ENCODE measurements around the gene TMEM132C.

TMEM132C gene

GRCh38 chr12:128338386-128339125 is 71.6 kb downstream of the TMEM132C start:
- DNase-seq (ENCODE audit: extremely low read depth in 1 of 2, low read depth in 1 of 2) = no peak

- no peak for DNase-seq (ENCODE audit: extremely low read depth in 1 of 2, low read depth in 1 of 2)
These were observed 72.2 kb downstream of the TMEM132C start for GRCh38 chr12:128339126-128339520.

GRCh38 chr12:128339631-128340030 is 72.7 kb downstream of the TMEM132C start:
- no peak for DNase-seq (ENCODE audit: extremely low read depth in 1 of 2, low read depth in 1 of 2)

- DNase-seq (ENCODE audit: extremely low read depth in 1 of 2, low read depth in 1 of 2) = no peak
These were observed 86.3 kb downstream of the TMEM132C start for GRCh38 chr12:128353301-128353700.

- no peak for DNase-seq (ENCODE audit: extremely low read depth in 1 of 2, low read depth in 1 of 2)
These were observed 89.6 kb downstream of the TMEM132C start for GRCh38 chr12:128356547-128356946.

GRCh38 chr12:128361400-128361995 is 94.5 kb downstream of the TMEM132C start:
- no peak for DNase-seq (ENCODE audit: extremely low read depth in 1 of 2, low read depth in 1 of 2)

GRCh38 chr12:128365032-128365431 is 98.1 kb downstream of the TMEM132C start:
- DNase-seq (ENCODE audit: extremely low read depth in 1 of 2, low read depth in 1 of 2) = no peak

GRCh38 chr12:128365651-128366231 is 98.8 kb downstream of the TMEM132C start:
- DNase-seq (ENCODE audit: extremely low read depth in 1 of 2, low read depth in 1 of 2) = no peak

GRCh38 chr12:128367961-128368360 is 101.0 kb downstream of the TMEM132C start:
- DNase-seq (ENCODE audit: extremely low read depth in 1 of 2, low read depth in 1 of 2) = no peak

GRCh38 chr12:128381541-128381940 is 114.6 kb downstream of the TMEM132C start:
- no peak for DNase-seq (ENCODE audit: extremely low read depth in 1 of 2, low read depth in 1 of 2)

- no peak for DNase-seq (ENCODE audit: extremely low read depth in 1 of 2, low read depth in 1 of 2)
These were observed 115.0 kb downstream of the TMEM132C start for GRCh38 chr12:128381946-128382345.

- DNase-seq (ENCODE audit: extremely low read depth in 1 of 2, low read depth in 1 of 2) = no peak
These were observed 116.0 kb downstream of the TMEM132C start for GRCh38 chr12:128382946-128383345.

- DNase-seq (ENCODE audit: extremely low read depth in 1 of 2, low read depth in 1 of 2) = no peak
These were observed 116.5 kb downstream of the TMEM132C start for GRCh38 chr12:128383357-128383937.

GRCh38 chr12:128385736-128386135 is 118.8 kb downstream of the TMEM132C start:
- DNase-seq (ENCODE audit: extremely low read depth in 1 of 2, low read depth in 1 of 2) = no peak

- peak in 1 of 2 donors; percentile 2 for DNase-seq (ENCODE audit: extremely low read depth in 1 of 2, low read depth in 1 of 2)
These were observed 120.9 kb downstream of the TMEM132C start for GRCh38 chr12:128387811-128388422.

GRCh38 chr12:128388461-128389000 is 121.6 kb downstream of the TMEM132C start:
- no peak for DNase-seq (ENCODE audit: extremely low read depth in 1 of 2, low read depth in 1 of 2)

- DNase-seq (ENCODE audit: extremely low read depth in 1 of 2, low read depth in 1 of 2) = no peak
These were observed 126.4 kb downstream of the TMEM132C start for GRCh38 chr12:128393346-128393745.

GRCh38 chr12:128394137-128394536 is 127.2 kb downstream of the TMEM132C start:
- DNase-seq (ENCODE audit: extremely low read depth in 1 of 2, low read depth in 1 of 2) = no peak

GRCh38 chr12:128399253-128399652 is 132.3 kb downstream of the TMEM132C start:
- DNase-seq (ENCODE audit: extremely low read depth in 1 of 2, low read depth in 1 of 2) = no peak

GRCh38 chr12:128402486-128403243 is 135.7 kb downstream of the TMEM132C start:
- DNase-seq (ENCODE audit: extremely low read depth in 1 of 2, low read depth in 1 of 2) = no peak
